Measurements from ENCODE around the gene TPT1.

Gene TPT1

GRCh38 chr13:45373162-45373547 lies 32.2 kb upstream of the TPT1 start:
- H3K27me3 Mint-ChIP-seq (ENCODE audit: low read depth), result no peaks in the 10 kb centered on the region
- no peaks in the 10 kb centered on the region for H3K9me3 Mint-ChIP-seq
- TF ChIP-seq CTCF (IDR thresholded peaks at IDR 0.05; ENCODE audit: unreplicated experiment in 3 of 3), result no peak
- H3K4me1 Mint-ChIP-seq, result peaks cover 28% of the 10 kb centered on the region
- no peak overlapping the region for H3K4me3 Mint-ChIP-seq
- H3K27ac Mint-ChIP-seq, result peak overlapping the region in 1 of 3 experiments; percentile 74
- H3K36me3 Mint-ChIP-seq (ENCODE audit: low read depth), result peaks cover 37% of the 10 kb centered on the region

- H3K27ac Mint-ChIP-seq, result peak overlapping the region in 2 of 3 experiments; percentile 11 to 74
- H3K36me3 Mint-ChIP-seq (ENCODE audit: low read depth), result peaks cover 37% of the 10 kb centered on the region
- no peaks in the 10 kb centered on the region for H3K9me3 Mint-ChIP-seq
- H3K27me3 Mint-ChIP-seq (ENCODE audit: low read depth), result no peaks in the 10 kb centered on the region
- no peak for TF ChIP-seq CTCF (IDR thresholded peaks at IDR 0.05; ENCODE audit: unreplicated experiment in 3 of 3)
- H3K4me3 Mint-ChIP-seq, result no peak overlapping the region
- peaks cover 28% of the 10 kb centered on the region for H3K4me1 Mint-ChIP-seq
Observed at GRCh38 chr13:45372189-45373161, 31.5 kb upstream of the TPT1 start.

GRCh38 chr13:45370922-45371406 lies 30.0 kb upstream of the TPT1 start:
- Mint-ChIP-seq H3K4me3 (peak overlapping the region; percentile 17 to 38 (median 18)), H3K9me3 (no peaks in the 10 kb centered on the region), H3K36me3 (ENCODE audit: low read depth) (peaks cover 41% of the 10 kb centered on the region), H3K4me1 (peaks cover 28% of the 10 kb centered on the region), H3K27ac (peak overlapping the region; percentile 13 to 57 (median 55)), H3K27me3 (ENCODE audit: low read depth) (no peaks in the 10 kb centered on the region)
- TF ChIP-seq CTCF (IDR thresholded peaks at IDR 0.05; ENCODE audit: unreplicated experiment in 3 of 3), result peak; percentile 88 to 97 (median 93)

- TF ChIP-seq CTCF (IDR thresholded peaks at IDR 0.05; ENCODE audit: unreplicated experiment in 3 of 3), result no peak
- H3K4me1 Mint-ChIP-seq, result peaks cover 28% of the 10 kb centered on the region
- H3K27me3 Mint-ChIP-seq (ENCODE audit: low read depth), result no peaks in the 10 kb centered on the region
- H3K36me3 Mint-ChIP-seq (ENCODE audit: low read depth), result peaks cover 50% of the 10 kb centered on the region
- no peak overlapping the region for H3K4me3 Mint-ChIP-seq
- peaks cover 1% of the 10 kb centered on the region for H3K9me3 Mint-ChIP-seq
- H3K27ac Mint-ChIP-seq, result no peak overlapping the region
Observed at GRCh38 chr13:45369116-45369515, 28.1 kb upstream of the TPT1 start.

GRCh38 chr13:45368571-45368970 lies 27.6 kb upstream of the TPT1 start:
- Mint-ChIP-seq H3K4me3 (no peak overlapping the region), H3K9me3 (peaks cover 7% of the 10 kb centered on the region), H3K27ac (peak overlapping the region in 2 of 3 experiments; percentile 66 to 72), H3K36me3 (ENCODE audit: low read depth) (peaks cover 54% of the 10 kb centered on the region), H3K27me3 (ENCODE audit: low read depth) (no peaks in the 10 kb centered on the region), H3K4me1 (peaks cover 27% of the 10 kb centered on the region)
- TF ChIP-seq CTCF (IDR thresholded peaks at IDR 0.05; ENCODE audit: unreplicated experiment in 3 of 3), result no peak
